HG03354 (cell line): ENCODE results near the gene INSIG2.
"Not testable (repeated sequence)": the region's sequence is repeated elsewhere in the genome, so short reads cannot be mapped to it uniquely, and the experiment has no call there.

Experiments
- ATAC-seq: cut with Tn5 transposase; IDR thresholded peaks from one replicate; pipeline ENCODE4 v1.9.1; 2021; ENCODE audit warnings: mild to moderate bottlenecking; ENCODE audit not compliant: unreplicated experiment, poor library complexity, severe bottlenecking

Gene INSIG2

GRCh38 chr2:118058951-118059350 lies 29.3 kb upstream of the INSIG2 start:
- ATAC-seq: no peak

- no peak for ATAC-seq
Observed at GRCh38 chr2:118059919-118060478, 28.3 kb upstream of the INSIG2 start.

DNA sequence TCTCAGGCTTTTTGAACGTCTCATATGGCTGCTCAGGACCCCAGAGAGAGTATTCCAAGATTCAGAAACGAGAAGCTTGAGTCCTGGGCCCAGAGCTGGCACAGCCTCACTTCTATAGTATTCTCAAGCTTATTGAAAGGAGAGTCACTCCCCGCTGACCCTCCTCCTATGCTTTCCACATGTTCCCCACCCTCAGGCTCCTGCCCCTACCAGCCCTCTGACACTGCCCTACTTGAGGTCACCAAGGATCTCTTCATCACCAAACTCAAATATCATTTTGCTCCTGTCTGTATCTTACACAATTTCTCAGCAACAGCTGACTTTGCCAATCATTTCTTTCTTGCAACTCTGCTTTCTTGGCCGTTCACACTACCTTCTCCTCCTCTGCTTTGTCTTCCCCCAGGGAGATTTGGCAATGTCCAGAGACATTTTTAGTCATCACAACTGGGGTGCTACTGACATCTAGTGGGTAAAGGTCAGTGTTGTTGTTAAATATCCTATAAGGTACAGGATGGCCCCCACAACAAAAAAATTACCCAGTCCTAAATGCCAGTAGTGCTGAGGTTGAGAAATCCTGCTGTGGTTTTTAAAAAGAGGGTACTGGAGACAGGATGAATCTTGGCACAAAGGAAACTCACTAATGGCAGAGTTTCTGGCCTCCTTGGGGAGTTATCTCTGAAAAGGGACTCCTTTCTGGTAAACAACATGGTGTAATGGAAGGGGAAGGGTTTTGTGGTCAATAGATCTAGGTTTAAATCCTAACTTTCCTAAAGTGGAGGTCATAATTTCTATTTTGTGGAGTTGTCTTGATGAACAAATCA lies 26.9 kb upstream of the INSIG2 start:
- ATAC-seq: peak; percentile 81

DNA sequence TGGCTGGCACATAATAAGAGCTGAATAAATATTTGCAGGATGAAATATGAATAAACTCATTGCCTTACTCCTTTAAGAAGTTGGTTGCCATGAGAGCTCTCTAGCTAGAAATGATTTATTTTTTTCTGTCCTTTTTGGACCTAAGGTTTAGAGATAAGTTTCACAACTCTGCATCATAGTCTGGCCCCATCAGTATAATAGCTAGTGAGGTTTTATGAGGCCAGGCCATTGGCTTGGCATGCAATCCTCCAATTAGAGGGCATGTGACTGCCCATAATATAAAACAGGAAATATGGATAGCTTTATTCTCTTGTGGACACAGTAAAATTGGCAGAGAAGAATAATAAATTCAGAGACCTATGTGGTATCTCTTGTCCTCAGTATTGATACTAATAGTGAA lies 26.2 kb upstream of the INSIG2 start:
- ATAC-seq: no peak

GRCh38 chr2:118062669-118063068 lies 25.6 kb upstream of the INSIG2 start:
- no peak for ATAC-seq

- ATAC-seq: no peak
Observed at GRCh38 chr2:118065015-118065706, 23.1 kb upstream of the INSIG2 start.

- no peak for ATAC-seq
Observed at GRCh38 chr2:118065921-118066511, 22.3 kb upstream of the INSIG2 start.

DNA sequence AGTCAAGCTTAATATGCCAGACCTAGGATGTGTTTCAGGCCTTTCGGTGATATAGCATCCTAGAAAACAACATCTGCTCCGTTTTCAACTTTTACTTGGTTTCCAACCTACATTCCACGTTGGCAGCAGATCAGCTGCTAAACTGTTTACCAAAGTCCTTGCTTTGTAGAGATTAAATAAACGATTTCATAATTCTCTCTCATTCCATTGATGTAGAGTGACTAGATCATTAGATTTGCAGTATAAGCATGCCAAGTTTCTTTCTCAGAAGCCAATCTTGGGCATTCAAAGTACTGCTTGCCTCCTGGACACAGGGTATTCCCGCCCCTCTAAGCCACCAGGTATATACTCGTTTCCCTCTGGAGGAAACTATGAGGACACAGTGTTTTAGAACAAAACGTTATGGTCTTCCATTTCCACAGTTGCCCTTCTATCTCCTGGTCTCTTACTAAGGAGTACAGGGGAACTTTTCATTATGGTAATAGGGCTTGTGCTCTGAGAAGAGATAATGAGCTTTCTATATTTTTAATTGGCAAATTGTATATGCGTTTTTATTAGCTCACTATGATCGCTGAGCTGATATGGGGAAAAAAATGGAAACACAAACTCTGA lies 10.5 kb upstream of the INSIG2 start:
- no peak for ATAC-seq

- ATAC-seq: no peak
Observed at GRCh38 chr2:118078734-118079133, 9.5 kb upstream of the INSIG2 start.

DNA sequence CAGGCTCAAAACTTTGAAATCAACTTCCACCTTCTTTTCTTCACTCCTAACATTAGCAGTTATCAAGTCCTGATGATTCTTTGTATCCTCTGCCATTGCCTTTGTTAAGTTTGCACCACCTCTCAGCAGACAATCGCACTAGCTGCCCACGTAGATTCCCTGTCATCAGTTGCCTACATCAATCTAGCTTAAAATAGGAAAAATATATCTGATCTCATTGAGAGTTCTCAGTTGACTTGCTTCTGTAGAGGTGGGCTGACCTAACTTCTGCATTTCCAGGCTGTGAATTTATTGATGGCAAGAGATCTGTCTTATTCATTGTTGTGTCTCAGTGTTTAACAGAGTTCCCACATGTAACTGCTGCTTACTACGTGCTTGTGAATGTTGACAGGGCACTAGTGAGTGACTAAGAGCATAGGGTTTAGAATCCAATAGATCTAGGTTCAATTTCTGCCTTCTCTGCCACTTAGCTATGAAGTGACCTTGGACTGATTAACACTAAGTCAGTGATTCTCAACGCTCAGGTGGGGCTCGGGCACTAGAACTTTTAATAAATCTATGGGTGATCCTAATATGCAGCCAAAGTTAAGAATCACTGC lies 3.7 kb upstream of the INSIG2 start:
- ATAC-seq: no peak

DNA sequence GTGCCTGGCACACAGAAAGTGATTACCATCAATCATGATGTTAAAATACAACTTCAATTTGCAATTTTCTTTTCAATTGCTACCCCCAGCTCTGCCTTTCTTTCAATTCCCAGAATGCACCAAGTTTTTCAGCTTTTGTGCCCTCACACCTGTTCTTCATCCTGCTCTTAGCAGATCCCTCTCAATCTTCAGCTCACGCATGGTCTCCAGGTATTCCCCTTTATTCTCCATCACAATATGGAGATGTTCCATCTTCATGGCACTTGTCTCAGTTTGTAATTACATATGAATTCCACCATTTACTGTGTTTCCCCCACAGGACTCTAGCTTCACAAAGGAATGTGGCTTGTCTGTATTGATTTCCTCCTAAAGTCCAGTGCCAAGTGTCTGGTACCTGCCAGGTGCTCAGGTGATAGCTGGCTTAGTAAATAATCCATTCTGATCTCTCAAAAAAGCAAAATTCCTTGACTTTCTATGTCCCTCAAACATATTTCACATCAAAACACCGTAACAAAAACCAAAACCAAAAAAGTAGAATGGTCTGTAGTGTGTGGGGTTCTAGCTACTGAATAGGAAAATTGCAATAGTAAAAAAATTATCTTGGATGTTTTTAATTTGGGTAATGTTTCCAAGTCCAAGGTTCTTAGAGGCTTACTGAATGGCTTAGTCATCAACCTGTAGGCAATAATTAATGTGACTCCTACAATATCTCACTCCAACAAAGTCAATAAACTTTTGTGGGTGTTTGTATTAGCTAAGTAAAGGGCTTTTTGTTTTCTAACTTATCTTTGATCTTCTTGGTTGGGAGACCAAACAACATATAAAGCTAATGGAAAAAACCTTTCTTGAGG lies 2.9 kb upstream of the INSIG2 start:
- no peak for ATAC-seq

DNA sequence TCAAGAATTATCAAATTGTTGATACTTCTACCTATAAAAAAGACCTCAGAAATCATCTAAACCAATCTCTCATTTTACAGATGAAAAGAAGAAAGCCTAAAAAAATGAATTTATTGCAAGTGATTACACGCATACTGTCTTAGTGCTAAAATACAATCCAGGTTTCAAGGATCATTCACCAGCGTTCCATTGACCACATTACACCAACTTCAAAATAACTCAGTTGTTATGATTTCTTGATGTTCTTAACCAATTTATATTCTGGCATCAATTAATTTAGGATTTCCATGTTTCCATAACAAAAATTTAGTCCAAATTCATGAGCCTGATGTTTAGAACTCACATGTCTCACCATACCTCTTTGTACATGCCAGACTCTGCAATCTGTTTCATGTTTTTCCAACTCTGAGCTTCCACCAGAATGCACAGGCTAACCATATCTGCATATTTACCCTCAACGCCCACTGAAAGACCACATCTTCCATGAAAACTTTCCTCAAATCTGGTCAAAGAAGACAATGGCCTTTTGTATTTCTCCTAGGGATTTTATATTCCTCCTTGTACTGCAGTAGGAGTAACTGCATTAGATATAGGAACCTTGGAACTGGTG lies 2.1 kb upstream of the INSIG2 start:
- ATAC-seq: no peak

- peak; percentile 41 for ATAC-seq
Observed at GRCh38 chr2:118089139-118089800, 999 bp downstream of the INSIG2 start.

DNA sequence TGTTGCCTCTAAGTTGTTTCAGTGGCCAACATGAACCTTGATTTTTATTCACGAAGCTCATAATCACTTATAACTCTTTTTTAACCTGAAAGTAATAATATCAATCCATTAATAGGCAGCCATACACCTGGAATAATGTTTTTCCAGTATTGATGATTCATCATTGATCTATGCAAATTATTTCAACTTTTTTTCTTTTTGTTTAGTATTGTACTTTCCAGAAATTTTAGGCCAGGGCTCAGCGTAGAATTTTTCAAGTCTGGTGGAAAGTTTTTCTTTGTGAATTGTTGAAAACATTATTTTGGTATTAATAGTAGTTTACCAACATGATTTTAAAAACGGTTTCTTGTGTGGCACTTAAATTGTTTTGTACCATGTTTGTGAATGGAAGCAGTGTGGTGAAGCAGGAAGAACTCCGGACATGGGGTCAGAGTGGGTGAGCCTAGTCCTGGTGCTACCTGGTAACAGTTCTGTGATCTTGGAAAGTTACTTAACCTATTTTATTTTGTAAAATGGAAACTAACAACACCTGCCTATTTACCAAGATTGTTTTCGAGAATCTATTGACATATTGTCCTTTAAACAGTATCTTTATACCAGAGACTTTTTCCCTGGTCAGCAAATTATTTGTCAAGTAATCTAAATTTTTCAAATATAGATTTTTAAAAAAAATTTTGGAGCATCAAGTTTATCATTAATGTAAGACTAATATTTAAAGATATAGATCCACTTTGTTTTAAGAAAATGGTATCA lies 2.3 kb downstream of the INSIG2 start:
- ATAC-seq: no peak

GRCh38 chr2:118091140-118091478 lies 2.8 kb downstream of the INSIG2 start:
- ATAC-seq: no peak

DNA sequence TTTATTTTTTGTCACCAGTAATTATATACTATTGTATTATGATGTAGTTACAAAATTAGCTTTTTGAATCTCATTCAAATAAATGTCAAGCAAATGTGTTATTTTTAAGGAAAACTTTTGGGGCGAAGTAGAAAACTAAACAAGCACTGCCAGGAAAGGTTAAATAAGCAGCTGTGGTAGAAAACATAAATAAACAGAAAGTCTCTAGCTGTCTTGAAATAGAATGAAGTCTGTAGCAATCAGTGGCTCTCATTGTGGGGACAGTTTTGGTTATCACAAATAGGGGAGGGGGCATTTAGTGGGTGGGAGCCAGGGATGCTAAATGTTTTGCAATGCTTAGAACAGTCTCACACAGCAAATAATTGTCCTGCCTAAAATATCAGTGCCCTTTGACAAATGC lies 3.4 kb downstream of the INSIG2 start:
- no peak for ATAC-seq

DNA sequence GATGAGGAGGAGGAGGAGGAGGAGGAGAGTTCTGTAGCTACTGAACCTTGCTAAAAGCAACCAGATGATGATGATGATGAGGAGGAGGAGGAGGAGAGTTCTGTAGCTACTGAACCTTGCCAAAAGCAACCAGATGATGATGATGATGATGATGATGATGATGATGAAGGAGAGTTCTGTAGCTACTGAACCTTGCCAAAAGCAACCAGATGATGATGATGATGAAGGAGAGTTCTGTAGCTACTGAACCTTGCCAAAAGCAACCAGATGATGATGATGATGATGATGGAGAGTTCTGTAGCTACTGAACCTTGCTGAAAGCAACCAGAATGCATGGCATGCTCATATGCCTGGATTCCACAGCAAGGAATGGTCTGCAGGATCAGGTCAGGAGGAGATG lies 5.8 kb downstream of the INSIG2 start:
- not testable (repeated sequence) for ATAC-seq
